Transverse colon (tissue), 4 donors: ENCODE results near the gene AGR2.

Experiments
- CTCF ChIP-seq, 5 experiments: fragments of 200-600 bp in 3 of 5; fragments of 450-650 bp in 2 of 5; sonication (generic) in 3 of 5; IDR thresholded peaks; 1 replicate in 2 of 5; 2 replicates in 3 of 5; pipeline ENCODE4 v1.5.1; 2016 to 2017; ENCODE audit warnings: antibody characterized with exemption in 5 of 5, inconsistent platforms in 3 of 5, mild to moderate bottlenecking in 2 of 5, moderate library complexity in 1 of 5
- EP300 ChIP-seq: sonication (generic); formaldehyde crosslinking; IDR thresholded peaks from one replicate; pipeline ENCODE4 v1.6.1; 2017; ENCODE audit warnings: antibody characterized with exemption, low read depth
- POLR2A ChIP-seq: fragments of 450-650 bp; IDR thresholded peaks from one replicate; pipeline ENCODE4 v1.6.1; 2016; ENCODE audit warnings: antibody characterized with exemption, mild to moderate bottlenecking, moderate library complexity
- POLR2AphosphoS5 ChIP-seq, 3 donors: sonication (generic); formaldehyde crosslinking; IDR thresholded peaks; one replicate each; pipeline ENCODE4 v1.6.1; 2016; ENCODE audit warnings: antibody characterized with exemption in 3 of 3

- TF ChIP-seq CTCF (IDR thresholded peaks at IDR 0.05) (no peak), POLR2AphosphoS5 (IDR thresholded peaks at IDR 0.05) (no peak), EP300 (no peak), POLR2A (no peak)
Measured at GRCh38 chr7:16745645-16746044, 59.2 kb downstream of the AGR2 start.
